ENCODE measurements around the gene NBAS.

NBAS gene

DNA sequence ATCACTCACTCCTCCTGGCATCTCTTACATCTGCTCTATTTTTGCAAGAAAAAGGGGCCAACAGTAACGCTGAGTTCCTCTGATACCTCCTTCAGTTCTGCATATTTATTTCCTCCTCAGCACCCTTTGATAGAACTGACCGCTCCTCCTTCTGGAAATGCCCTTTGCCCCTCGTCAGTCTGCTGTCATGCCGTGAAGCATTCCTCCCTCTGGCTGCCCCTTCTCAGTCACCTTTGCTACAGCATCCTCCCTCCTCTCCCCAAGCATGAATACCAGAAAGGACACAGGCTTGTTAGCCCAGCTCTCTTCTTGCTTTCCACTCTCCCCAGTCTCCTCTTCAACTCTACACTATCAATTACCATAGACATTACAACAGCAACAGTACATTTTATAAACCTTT is 135.4 kb downstream of the NBAS start:
- CTCF ChIA-PET = interaction anchor here (0.6 to 1.4 kb wide), 2 partner anchors 9 to 11 kb away, joined by 4 read pairs; no protein-coding TSS in a partner anchor
- TF ChIP-seq, protein P1, sequence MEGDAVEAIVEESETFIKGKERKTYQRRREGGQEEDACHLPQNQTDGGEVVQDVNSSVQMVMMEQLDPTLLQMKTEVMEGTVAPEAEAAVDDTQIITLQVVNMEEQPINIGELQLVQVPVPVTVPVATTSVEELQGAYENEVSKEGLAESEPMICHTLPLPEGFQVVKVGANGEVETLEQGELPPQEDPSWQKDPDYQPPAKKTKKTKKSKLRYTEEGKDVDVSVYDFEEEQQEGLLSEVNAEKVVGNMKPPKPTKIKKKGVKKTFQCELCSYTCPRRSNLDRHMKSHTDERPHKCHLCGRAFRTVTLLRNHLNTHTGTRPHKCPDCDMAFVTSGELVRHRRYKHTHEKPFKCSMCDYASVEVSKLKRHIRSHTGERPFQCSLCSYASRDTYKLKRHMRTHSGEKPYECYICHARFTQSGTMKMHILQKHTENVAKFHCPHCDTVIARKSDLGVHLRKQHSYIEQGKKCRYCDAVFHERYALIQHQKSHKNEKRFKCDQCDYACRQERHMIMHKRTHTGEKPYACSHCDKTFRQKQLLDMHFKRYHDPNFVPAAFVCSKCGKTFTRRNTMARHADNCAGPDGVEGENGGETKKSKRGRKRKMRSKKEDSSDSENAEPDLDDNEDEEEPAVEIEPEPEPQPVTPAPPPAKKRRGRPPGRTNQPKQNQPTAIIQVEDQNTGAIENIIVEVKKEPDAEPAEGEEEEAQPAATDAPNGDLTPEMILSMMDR (IDR thresholded peaks at IDR 0.05; ENCODE audit: control extremely low read depth, extremely low read depth, low read depth, missing control alignments) = no peak
- DNase-seq (ENCODE audit: extremely low spot score) = no peak
- POLR2A ChIA-PET = no interaction called here

- POLR2A ChIA-PET = no interaction called here
- DNase-seq (ENCODE audit: extremely low spot score) = no peak
- TF ChIP-seq, protein P1 (IDR thresholded peaks at IDR 0.05; ENCODE audit: control extremely low read depth, extremely low read depth, low read depth, missing control alignments) = no peak
- CTCF ChIA-PET = interaction anchor here (1.2 to 3.3 kb wide), 4 partner anchors 9 to 35 kb away, joined by 4 to 12 read pairs (median 8); no protein-coding TSS in a partner anchor
These were observed 139.4 kb downstream of the NBAS start for GRCh38 chr2:15421753-15422152.

DNA sequence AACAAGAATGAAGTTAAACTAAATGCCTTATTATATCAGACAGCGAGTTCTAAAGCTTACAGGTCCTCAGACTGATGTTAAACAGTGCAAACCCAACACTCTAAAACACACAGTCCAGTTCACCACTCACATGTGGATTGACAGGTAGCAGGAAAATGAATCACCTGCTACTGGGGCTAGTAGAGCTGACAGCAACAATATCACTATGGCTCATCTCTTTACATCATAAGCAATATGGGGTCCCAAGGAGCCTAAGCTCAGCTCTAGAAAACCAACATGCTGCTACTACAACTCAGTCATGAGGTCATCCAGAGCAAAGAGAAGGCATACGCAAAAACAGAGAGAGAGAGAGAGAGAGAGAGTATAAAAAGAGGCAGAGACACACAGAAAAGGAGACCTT is 145.4 kb downstream of the NBAS start:
- TF ChIP-seq, protein P1 (IDR thresholded peaks at IDR 0.05; ENCODE audit: control extremely low read depth, extremely low read depth, low read depth, missing control alignments) = no peak
- POLR2A ChIA-PET = no interaction called here
- CTCF ChIA-PET = interaction anchor here (1.0 kb wide), 1 partner anchor 8 kb away, joined by 3 read pairs; no protein-coding TSS in a partner anchor

DNA sequence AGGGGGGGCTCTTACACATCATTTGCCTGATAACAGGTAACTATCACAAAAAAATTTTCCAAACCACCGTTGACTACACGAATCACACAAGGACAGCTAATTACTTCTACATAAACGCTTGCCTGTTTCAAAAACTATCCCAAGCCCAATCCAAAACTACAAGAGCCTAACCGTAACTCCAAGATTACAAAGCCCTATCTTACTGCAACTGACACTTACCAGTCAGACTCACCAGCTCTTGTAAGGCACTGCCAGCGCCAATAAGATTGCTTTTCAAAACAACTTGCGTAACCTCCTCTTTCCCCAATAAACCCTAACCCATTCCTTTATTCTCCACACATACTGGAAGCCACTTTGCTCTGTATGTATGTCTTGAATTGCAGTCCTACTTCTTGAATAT is 148.4 kb downstream of the NBAS start:
- TF ChIP-seq, protein P1 (IDR thresholded peaks at IDR 0.05; ENCODE audit: control extremely low read depth, extremely low read depth, low read depth, missing control alignments) = no peak
- DNase-seq (ENCODE audit: extremely low spot score) = no peak
- ChIA-PET POLR2A (no interaction called here), CTCF (interaction anchor here (1.0 to 2.8 kb wide), 3 partner anchors 10 to 23 kb away, joined by 4 to 10 read pairs (median 8); no protein-coding TSS in a partner anchor)

More for the DNA sequence above, 145.4 kb downstream of the NBAS start:
- DNase-seq (ENCODE audit: extremely low spot score) = no peak

- no peak for DNase-seq (ENCODE audit: extremely low spot score)
- ChIA-PET CTCF (interaction anchor here (0.8 to 2.8 kb wide), 4 partner anchors 9 to 50 kb away, joined by 3 to 10 read pairs (median 6); no protein-coding TSS in a partner anchor), POLR2A (no interaction called here)
- TF ChIP-seq, protein P1 (IDR thresholded peaks at IDR 0.05; ENCODE audit: control extremely low read depth, extremely low read depth, low read depth, missing control alignments) = no peak
These were observed 148.8 kb downstream of the NBAS start for GRCh38 chr2:15412309-15412708.

- POLR2A ChIA-PET = no interaction called here
- TF ChIP-seq, protein P1 (IDR thresholded peaks at IDR 0.05; ENCODE audit: control extremely low read depth, extremely low read depth, low read depth, missing control alignments) = no peak
- DNase-seq (ENCODE audit: extremely low spot score) = no peak
- CTCF ChIA-PET = interaction anchor here (0.8 kb wide), 1 partner anchor 28 kb away, joined by 3 read pairs; no protein-coding TSS in a partner anchor
These were observed 150.2 kb downstream of the NBAS start for GRCh38 chr2:15410884-15411283.

All from GM10248 (cell line).